ENCODE data around the gene SHC3. TPM values are rescaled to one million over a fixed set of nuclear protein-coding genes. Genes with fewer than 3 reads are reported as not detected.

The SHC3 gene
- total and polyA plus RNA-seq, 2 of the 4 experiments (the other 2 are of a cell fraction) = 4.5 to 13.3 TPM

- Histone ChIP-seq H4K20me1 (ENCODE audit: insufficient read depth, low read length) (no peaks in the 10 kb centered on the region; the same call in 1 of the 2 replicates), H2BK15ac (ENCODE audit: low read depth, low read length) (no peak overlapping the region), H3K23ac (ENCODE audit: low read depth, low read length) (no peak overlapping the region), H2AFZ (replicated peaks; ENCODE audit: low read length, poor library complexity) (no peak overlapping the region), H3K9me1 (ENCODE audit: insufficient read depth, low read length) (peaks cover 13% of the 10 kb centered on the region), H3K56ac (ENCODE audit: extremely low read depth, insufficient read depth, low read length) (no peak overlapping the region), H4K91ac (ENCODE audit: insufficient read depth, low read depth, low read length) (no peak overlapping the region), H3K36me3 (ENCODE audit: control insufficient read depth, insufficient read depth, low read length) (no peaks in the 10 kb centered on the region), H3K27ac (ENCODE audit: insufficient read depth, low read length) (no peak overlapping the region), H4K5ac (ENCODE audit: low read depth, low read length) (no peak overlapping the region), H2AK9ac (replicated peaks; ENCODE audit: low read depth, low read length, poor library complexity) (no peak overlapping the region), H3K4me1 (ENCODE audit: control insufficient read depth, insufficient read depth, low read length) (peaks cover 9% of the 10 kb centered on the region), H2BK5ac (ENCODE audit: low read depth, low read length, poor library complexity, severe bottlenecking) (no peak overlapping the region), H2BK20ac (ENCODE audit: low read depth, low read length) (no peak overlapping the region), H2AK5ac (ENCODE audit: low read depth, low read length) (no peak overlapping the region), H3K79me1 (ENCODE audit: low read depth in 1 of 2, low read length in 2 of 2) (peaks cover 0 to 4% of the 10 kb centered on the region in 2 experiments; a peak in 2 of 4 replicates), H4K8ac (ENCODE audit: low read depth in 2 of 2, low read length in 2 of 2) (no peak overlapping the region), H2BK120ac (ENCODE audit: low read depth, low read length) (no peak overlapping the region), H3K4ac (ENCODE audit: low read depth, low read length) (no peak overlapping the region), H3K4me2 (ENCODE audit: low read depth, low read length) (no peak overlapping the region), H3K27me3 (ENCODE audit: control insufficient read depth, insufficient read depth, low read length) (no peaks in the 10 kb centered on the region), H3K14ac (replicated peaks; ENCODE audit: low read depth, low read length) (no peak overlapping the region), H3K4me3 (ENCODE audit: insufficient read depth, low read depth, low read length) (no peak overlapping the region), H3K18ac (ENCODE audit: low read depth, low read length) (no peak overlapping the region), H3K9me3 (ENCODE audit: control insufficient read depth, insufficient read depth, low read length) (no peaks in the 10 kb centered on the region), H3K9ac (ENCODE audit: low read depth, low read length) (no peak overlapping the region)
- no TSS peak for BruUV-seq (replicated peaks)
- no CpG with 5 or more reads among the region's 3 CpGs for WGBS, 2 experiments (ENCODE audit: extremely low coverage in 2 of 2, insufficient read length in 1 of 2)
- TF ChIP-seq RAD21 (IDR thresholded peaks at IDR 0.05; ENCODE audit: low read length) (no peak), MAFK (IDR thresholded peaks at IDR 0.05; ENCODE audit: low read depth, low read length) (no peak), RFX5 (IDR thresholded peaks at IDR 0.05; ENCODE audit: low read depth, low read length) (no peak), USF2 (IDR thresholded peaks at IDR 0.05; ENCODE audit: low read depth, low read length) (no peak), FOS (IDR thresholded peaks at IDR 0.05; ENCODE audit: low read depth, low read length) (no peak), SMC3 (IDR thresholded peaks at IDR 0.05; ENCODE audit: low read depth, low read length) (no peak)
- in situ Hi-C loops (cut with MboI; ENCODE audit: low sequenced_read_pairs) = no loop called here
- POLR2A ChIA-PET (ENCODE audit: unreplicated experiment) = no interaction called here
- intact Hi-C loops (cut with micrococcal nuclease) = no loop called here
- CTCF ChIA-PET = no interaction called here
- dilution Hi-C loops (cut with HindIII; ENCODE audit: low sequenced_read_pairs, unreplicated experiment) = no loop called here
- ATAC-seq (ENCODE audit: low read depth) = no peak
- no peak for DNase-seq
These were observed 85.2 kb downstream of the SHC3 start for GRCh38 chr9:89093201-89093975.
